Left kidney (tissue), 8 donors: ENCODE measurements around the gene CTNND2. TPM values are rescaled to one million over a fixed set of nuclear protein-coding genes. Genes with fewer than 3 reads are reported as not detected.
A peak's percentile ranks its signal among the peaks of the same experiment; 100 is the strongest.

Experiments
- DNase-seq: peaks from one replicate; pipeline ENCODE4 v3.0.0-alpha.2; 2013
- long read RNA-seq, 8 donors: transcript quantifications; one replicate each; lab custom pipeline, GENCODE V29; 2026
- polyA plus RNA-seq: library from polyadenylated mRNA; unstranded; fragments of 120-200 nt; gene quantifications from one replicate; pipeline ENCODE4 v1.2.1, GENCODE V29; 2013; ENCODE audit not compliant: insufficient read length

CTNND2 gene
- polyA plus RNA-seq = 2.8 TPM
- long read RNA-seq, donor 1 = 0 reads
- long read RNA-seq, donor 2 = 0 reads
- long read RNA-seq, donor 3 = 0 reads
- long read RNA-seq, donor 4 = 0 reads
- long read RNA-seq, donor 5 = 0 reads
- long read RNA-seq, donor 6 = 0 reads
- long read RNA-seq, donor 7 = 0 reads
- long read RNA-seq, donor 8 = 0 reads

GRCh38 chr5:11904265-11904906 is at the start of gene CTNND2:
CTNND2 (minus strand) TSS chr5:11904446; CDS start chr5:11903853, 593 bp downstream.
- peak; percentile 74 for DNase-seq

GRCh38 chr5:11946317-11946716 is 42.1 kb upstream of the CTNND2 start:
- DNase-seq = no peak

GRCh38 chr5:11941566-11941965 is 37.3 kb upstream of the CTNND2 start:
- DNase-seq = peak; percentile 3

GRCh38 chr5:11931638-11932037 is 27.4 kb upstream of the CTNND2 start:
- no peak for DNase-seq

- DNase-seq = no peak
Observed at GRCh38 chr5:11928909-11929308, 24.7 kb upstream of the CTNND2 start.

GRCh38 chr5:11925701-11926100 is 21.5 kb upstream of the CTNND2 start:
- DNase-seq = no peak

- DNase-seq = no peak
Observed at GRCh38 chr5:11922394-11922793, 18.1 kb upstream of the CTNND2 start.

GRCh38 chr5:11918463-11919045 is 14.3 kb upstream of the CTNND2 start:
- DNase-seq = no peak

- no peak for DNase-seq
Observed at GRCh38 chr5:11909471-11909870, 5.2 kb upstream of the CTNND2 start.

- no peak for DNase-seq
Observed at GRCh38 chr5:11906497-11906896, 2.3 kb upstream of the CTNND2 start.

GRCh38 chr5:11905206-11905605 is 960 bp upstream of the CTNND2 start:
- DNase-seq = no peak

- peak; percentile 32 for DNase-seq
Observed at GRCh38 chr5:11903614-11904264, 507 bp downstream of the CTNND2 start.

- peak; percentile 6 for DNase-seq
Observed at GRCh38 chr5:11903121-11903613, 1.1 kb downstream of the CTNND2 start.

- no peak for DNase-seq
Observed at GRCh38 chr5:11902201-11902619, 2.0 kb downstream of the CTNND2 start.

GRCh38 chr5:11898787-11899186 is 5.5 kb downstream of the CTNND2 start:
- DNase-seq = no peak

GRCh38 chr5:11897781-11898180 is 6.5 kb downstream of the CTNND2 start:
- DNase-seq = no peak

GRCh38 chr5:11894992-11895391 is 9.3 kb downstream of the CTNND2 start:
- no peak for DNase-seq

- no peak for DNase-seq
Observed at GRCh38 chr5:11892832-11893231, 11.4 kb downstream of the CTNND2 start.

GRCh38 chr5:11890777-11891176 is 13.5 kb downstream of the CTNND2 start:
- no peak for DNase-seq

GRCh38 chr5:11888221-11888620 is 16.0 kb downstream of the CTNND2 start:
- DNase-seq = no peak

- no peak for DNase-seq
Observed at GRCh38 chr5:11878814-11879213, 25.4 kb downstream of the CTNND2 start.

- no peak for DNase-seq
Observed at GRCh38 chr5:11873587-11873986, 30.7 kb downstream of the CTNND2 start.

- DNase-seq = no peak
Observed at GRCh38 chr5:11869203-11869602, 35.0 kb downstream of the CTNND2 start.
